Fibroblast of lung (primary cell): Measurements from ENCODE around the gene NT5C.

ENCODE experiments used
- EZH2 ChIP-seq: IDR thresholded peaks from 2 replicates; pipeline ENCODE4 v1.5.1; 2012; ENCODE audit warnings: low read length, control low read depth, mild to moderate bottlenecking; ENCODE audit errors: missing control alignments
- TF ChIP-seq, protein P1 (sequence below), 2 donors: IDR thresholded peaks in 1 of 2; conservative IDR thresholded peaks in 1 of 2; 1 replicate in 1 of 2; 2 replicates in 1 of 2; pipeline ENCODE4 v1.5.1; 2011 to 2012; ENCODE audit warnings: low read length in 2 of 2, control low read depth in 1 of 2, inconsistent platforms in 1 of 2, low read depth in 1 of 2, mild to moderate bottlenecking in 1 of 2

DNA sequence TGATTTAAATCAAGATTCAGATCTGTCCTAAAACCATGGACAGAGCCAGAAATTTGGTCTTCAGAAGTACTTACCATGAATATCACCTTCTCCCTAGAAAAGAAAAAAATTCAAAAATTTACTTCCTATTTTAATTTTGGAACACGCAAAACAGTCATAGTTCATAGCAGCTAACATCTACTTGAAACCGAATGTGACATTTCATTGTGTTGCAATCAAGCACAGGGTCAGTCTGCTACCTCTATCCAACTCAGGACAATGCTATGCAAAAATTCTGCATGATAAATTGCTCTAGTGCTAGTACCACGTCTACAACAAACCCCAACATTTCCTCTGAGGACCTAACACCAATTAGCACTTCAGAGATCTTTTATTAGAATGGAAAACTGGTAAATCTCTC lies 15.1 kb upstream of the NT5C start:
- no peak for TF ChIP-seq EZH2
- TF ChIP-seq, protein P1, sequence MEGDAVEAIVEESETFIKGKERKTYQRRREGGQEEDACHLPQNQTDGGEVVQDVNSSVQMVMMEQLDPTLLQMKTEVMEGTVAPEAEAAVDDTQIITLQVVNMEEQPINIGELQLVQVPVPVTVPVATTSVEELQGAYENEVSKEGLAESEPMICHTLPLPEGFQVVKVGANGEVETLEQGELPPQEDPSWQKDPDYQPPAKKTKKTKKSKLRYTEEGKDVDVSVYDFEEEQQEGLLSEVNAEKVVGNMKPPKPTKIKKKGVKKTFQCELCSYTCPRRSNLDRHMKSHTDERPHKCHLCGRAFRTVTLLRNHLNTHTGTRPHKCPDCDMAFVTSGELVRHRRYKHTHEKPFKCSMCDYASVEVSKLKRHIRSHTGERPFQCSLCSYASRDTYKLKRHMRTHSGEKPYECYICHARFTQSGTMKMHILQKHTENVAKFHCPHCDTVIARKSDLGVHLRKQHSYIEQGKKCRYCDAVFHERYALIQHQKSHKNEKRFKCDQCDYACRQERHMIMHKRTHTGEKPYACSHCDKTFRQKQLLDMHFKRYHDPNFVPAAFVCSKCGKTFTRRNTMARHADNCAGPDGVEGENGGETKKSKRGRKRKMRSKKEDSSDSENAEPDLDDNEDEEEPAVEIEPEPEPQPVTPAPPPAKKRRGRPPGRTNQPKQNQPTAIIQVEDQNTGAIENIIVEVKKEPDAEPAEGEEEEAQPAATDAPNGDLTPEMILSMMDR (conservative IDR thresholded peaks at IDR 0.05 in 1 of 2, IDR thresholded peaks at IDR 0.05 in 1 of 2; ENCODE audit: low read depth in 1 of 2, low read length in 2 of 2): no peak
